IMR-90 (cell line): ENCODE measurements around the gene ME2. TPM values are rescaled to one million over a fixed set of nuclear protein-coding genes. Genes with fewer than 3 reads are reported as not detected.

Source experiments
- ATAC-seq: fragments of 200-7000 bp; cut with Tn5 transposase; 2 replicates; pipeline ENCODE4 v1.9.1; 2020; ENCODE audit warnings: low read depth, mild to moderate bottlenecking, moderate library complexity
- BruUV-seq: library from RNA; stranded (reverse); fragments of 400-500 nt; replicated peaks from 2 replicates; lab custom pipeline; 2021; lab: Mats Ljungman, UMichigan
- CTCF ChIA-PET: fragments of 300-600 bp; formaldehyde crosslinking; extraction: SDS; loops from one replicate; lab custom pipeline; 2021; ENCODE audit warnings: antibody characterized with exemption; lab: Yijun Ruan, JAX
- POLR2A ChIA-PET: fragments of 300-600 bp; sonication (Branson Sonifier 250); formaldehyde crosslinking; loops from one replicate; lab custom pipeline; 2022; ENCODE audit warnings: antibody characterized with exemption; ENCODE audit not compliant: unreplicated experiment; lab: Charles Lee
- DNase-seq: peaks from one replicate; pipeline ENCODE4 v3.0.0; 2013
- H2AFZ ChIP-seq: replicated peaks from 2 replicates; pipeline ENCODE3; 2013; ENCODE audit warnings: low read length, mild to moderate bottlenecking; ENCODE audit not compliant: poor library complexity
- H2AK5ac ChIP-seq: 2 replicates; pipeline ENCODE4 v1.6.1; 2013; ENCODE audit warnings: low read depth, low read length, inconsistent platforms
- H2AK9ac ChIP-seq: replicated peaks from 2 replicates; pipeline ENCODE3; 2013; ENCODE audit warnings: mild to moderate bottlenecking, low read depth, low read length, moderate library complexity; ENCODE audit not compliant: poor library complexity
- H2BK120ac ChIP-seq: 2 replicates; pipeline ENCODE4 v1.6.1; 2013; ENCODE audit warnings: low read depth, low read length, inconsistent platforms
- H2BK15ac ChIP-seq: 3 replicates; pipeline ENCODE4 v1.6.1; 2013; ENCODE audit warnings: low read depth, low read length, inconsistent platforms
- H2BK20ac ChIP-seq: 2 replicates; pipeline ENCODE4 v1.6.1; 2013; ENCODE audit warnings: low read depth, mild to moderate bottlenecking, inconsistent platforms, low read length, moderate library complexity
- H2BK5ac ChIP-seq: 2 replicates; pipeline ENCODE4 v1.6.1; 2013; ENCODE audit warnings: mild to moderate bottlenecking, low read depth, low read length, inconsistent platforms; ENCODE audit not compliant: poor library complexity, severe bottlenecking
- H3K14ac ChIP-seq: replicated peaks from 2 replicates; pipeline ENCODE4 v1.6.1; 2013; ENCODE audit warnings: low read depth, low read length, inconsistent platforms
- H3K18ac ChIP-seq: 2 replicates; pipeline ENCODE4 v1.6.1; 2013; ENCODE audit warnings: low read depth, low read length, control low read depth
- H3K23ac ChIP-seq: 2 replicates; pipeline ENCODE4 v1.6.1; 2013; ENCODE audit warnings: low read depth, low read length, inconsistent platforms
- H3K27ac ChIP-seq: 2 replicates; pipeline ENCODE4 v1.5.1; 2013; ENCODE audit warnings: mild to moderate bottlenecking, control low read depth, low read length; ENCODE audit not compliant: insufficient read depth
- H3K27me3 ChIP-seq: 2 replicates; pipeline ENCODE4 v1.6.1; 2013; ENCODE audit warnings: low read length; ENCODE audit not compliant: control insufficient read depth, insufficient read depth
- H3K36me3 ChIP-seq: 2 replicates; pipeline ENCODE4 v1.6.1; 2013; ENCODE audit warnings: low read length, mixed read lengths; ENCODE audit not compliant: control insufficient read depth, insufficient read depth
- H3K4ac ChIP-seq: 2 replicates; pipeline ENCODE4 v1.6.1; 2013; ENCODE audit warnings: low read depth, low read length, inconsistent platforms
- H3K4me1 ChIP-seq: 2 replicates; pipeline ENCODE4 v1.6.1; 2013; ENCODE audit warnings: low read length, mixed read lengths; ENCODE audit not compliant: control insufficient read depth, insufficient read depth
- H3K4me2 ChIP-seq: 2 replicates; pipeline ENCODE4 v1.6.1; 2013; ENCODE audit warnings: low read depth, mild to moderate bottlenecking, control low read depth, low read length, moderate library complexity
- H3K4me3 ChIP-seq: 2 replicates; pipeline ENCODE4 v1.5.1; 2013; ENCODE audit warnings: low read depth, mild to moderate bottlenecking, control low read depth, low read length, moderate library complexity; ENCODE audit not compliant: insufficient read depth
- H3K56ac ChIP-seq: 2 replicates; pipeline ENCODE4 v1.6.1; 2013; ENCODE audit warnings: low read length, inconsistent platforms; ENCODE audit not compliant: insufficient read depth; ENCODE audit errors: extremely low read depth
- H3K79me1 ChIP-seq, 2 experiments: 2 replicates each; pipeline ENCODE4 v1.6.1; 2013; ENCODE audit warnings: low read length in 2 of 2, inconsistent platforms in 1 of 2, low read depth in 1 of 2
- H3K9ac ChIP-seq: 2 replicates; pipeline ENCODE4 v1.6.1; 2013; ENCODE audit warnings: low read depth, low read length, control low read depth
- H3K9me1 ChIP-seq: 2 replicates; pipeline ENCODE4 v1.6.1; 2013; ENCODE audit warnings: low read length, inconsistent platforms; ENCODE audit not compliant: insufficient read depth
- H3K9me3 ChIP-seq: 2 replicates; pipeline ENCODE4 v1.6.1; 2013; ENCODE audit warnings: low read length; ENCODE audit not compliant: control insufficient read depth, insufficient read depth
- H4K20me1 ChIP-seq: 2 replicates; pipeline ENCODE4 v1.6.1; 2013; ENCODE audit warnings: low read length, inconsistent platforms; ENCODE audit not compliant: insufficient read depth
- H4K5ac ChIP-seq: 2 replicates; pipeline ENCODE4 v1.6.1; 2013; ENCODE audit warnings: mild to moderate bottlenecking, low read depth, low read length, control low read depth
- H4K8ac ChIP-seq, 2 experiments: 2 replicates each; pipeline ENCODE4 v1.6.1; 2013; ENCODE audit warnings: low read depth in 2 of 2, low read length in 2 of 2, control low read depth in 1 of 2, inconsistent platforms in 1 of 2
- H4K91ac ChIP-seq: 2 replicates; pipeline ENCODE4 v1.6.1; 2013; ENCODE audit warnings: low read depth, low read length, inconsistent platforms; ENCODE audit not compliant: insufficient read depth
- MAFK ChIP-seq: IDR thresholded peaks from 2 replicates; pipeline ENCODE4 v1.6.1; 2012; ENCODE audit warnings: low read depth, low read length, improper control_type of control experiment
- NFE2L2 ChIP-seq: fragments of 150-350 bp; IDR thresholded peaks from 2 replicates; pipeline ENCODE4 v1.6.1; 2016; ENCODE audit warnings: low read depth, mild to moderate bottlenecking, low read length
- POLR2A ChIP-seq: IDR thresholded peaks from 2 replicates; pipeline ENCODE4 v1.6.1; 2012; ENCODE audit warnings: mild to moderate bottlenecking, low read depth, low read length
- RCOR1 ChIP-seq: IDR thresholded peaks from 2 replicates; pipeline ENCODE4 v1.6.1; 2012; ENCODE audit warnings: mild to moderate bottlenecking, low read length, improper control_type of control experiment; ENCODE audit not compliant: insufficient replicate concordance
- RFX5 ChIP-seq: IDR thresholded peaks from 2 replicates; pipeline ENCODE4 v1.8.0; 2012; ENCODE audit warnings: low read depth, mild to moderate bottlenecking, low read length, moderate library complexity
- WGBS, 2 experiments: methylation state at CpG; one replicate each; pipeline versions ENCODE4 v1.1.5 to v1.1.7; 2013; ENCODE audit warnings: missing lambda C conversion rate in 2 of 2; ENCODE audit not compliant: insufficient read length in 1 of 2; ENCODE audit errors: extremely low coverage in 2 of 2; 5-methylcytosine and 5-hydroxymethylcytosine counted together
- dilution Hi-C: fragments of 300-500 bp; cut with HindIII; formaldehyde crosslinking; loops from one replicate; pipeline ENCODE4 v1.14.3; 2018; ENCODE audit warnings: low sequenced_read_pairs; ENCODE audit not compliant: unreplicated experiment
- in situ Hi-C: fragments of 300-500 bp; cut with MboI; formaldehyde crosslinking; loops from 3 replicates; pipeline ENCODE4 v1.14.3; 2019; ENCODE audit warnings: low sequenced_read_pairs, inconsistent platforms, mixed read lengths
- intact Hi-C: fragments of 100-400 bp; cut with micrococcal nuclease; formaldehyde crosslinking; loops from 2 replicates; pipeline ENCODE4 v1.10.0; 2022
- polyA plus RNA-seq, 3 experiments: library from polyadenylated mRNA; depleted of rRNA; stranded (reverse); fragments of >200 nt; gene quantifications; 2 replicates each; pipeline ENCODE4 v1.2.3, GENCODE V29; 2012; ENCODE audit warnings: low replicate concordance in 1 of 3
- total RNA-seq: library from RNA; depleted of rRNA; stranded (reverse); fragments of >200 nt; gene quantifications from 2 replicates; pipeline ENCODE4 v1.2.3, GENCODE V29; 2012
- TF ChIP-seq, protein P1 (sequence below): fragments of 150-350 bp; IDR thresholded peaks from 2 replicates; pipeline ENCODE4 v1.6.1; 2016; ENCODE audit warnings: low read depth, mild to moderate bottlenecking, low read length, moderate library complexity, borderline replicate concordance
- TF ChIP-seq, protein P2 (sequence below): fragments of 150-350 bp; IDR thresholded peaks from 2 replicates; pipeline ENCODE4 v1.6.1; 2017; ENCODE audit warnings: mild to moderate bottlenecking, antibody characterized with exemption, low read length, low read depth

The ME2 gene
- total and polyA plus RNA-seq, 2 of the 4 experiments (the other 2 are of a cell fraction) = 29.7 to 32.6 TPM

DNA sequence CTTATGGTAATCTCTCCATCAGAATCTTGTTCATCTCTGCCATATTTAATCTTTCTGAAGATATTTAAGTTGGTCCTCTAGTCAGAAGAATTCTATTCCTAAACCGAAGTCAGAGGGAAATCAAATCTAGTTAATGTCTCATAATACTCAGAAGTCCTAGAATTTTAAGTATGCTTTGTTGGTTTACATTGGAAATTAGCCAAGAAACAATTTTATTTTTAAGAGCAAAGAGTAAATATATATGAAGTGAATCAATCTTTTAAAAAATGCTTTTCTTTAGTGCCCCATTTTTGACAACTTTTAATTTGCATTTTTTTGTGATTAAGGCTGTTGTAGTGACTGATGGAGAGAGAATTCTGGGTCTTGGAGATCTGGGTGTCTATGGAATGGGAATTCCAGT is 38.1 kb downstream of the ME2 start:
- in situ Hi-C loops = no loop called here
- Histone ChIP-seq H4K8ac (no peak overlapping the region), H4K5ac (no peak overlapping the region), H3K14ac (no peak overlapping the region), H3K4me2 (no peak overlapping the region), H4K91ac (no peak overlapping the region), H3K18ac (no peak overlapping the region), H2AFZ (no peak overlapping the region), H3K9ac (no peak overlapping the region), H4K20me1 (no peaks in the 10 kb centered on the region), H3K4ac (no peak overlapping the region), H2AK5ac (no peak overlapping the region), H3K27ac (no peak overlapping the region), H3K4me3 (no peak overlapping the region), H2BK20ac (no peak overlapping the region), H2BK120ac (no peak overlapping the region), H3K9me3 (no peaks in the 10 kb centered on the region), H2BK15ac (no peak overlapping the region), H3K56ac (no peak overlapping the region), H3K79me1 (no peaks in the 10 kb centered on the region; a peak in 2 of 4 replicates), H2AK9ac (no peak overlapping the region), H3K9me1 (no peaks in the 10 kb centered on the region), H3K36me3 (peaks cover 2% of the 10 kb centered on the region), H2BK5ac (no peak overlapping the region), H3K27me3 (no peaks in the 10 kb centered on the region), H3K4me1 (no peaks in the 10 kb centered on the region), H3K23ac (no peak overlapping the region)
- intact Hi-C loops = no loop called here
- POLR2A ChIA-PET = no interaction called here
- ATAC-seq = no peak
- CTCF ChIA-PET = no interaction called here
- no CpG with 5 or more reads among the region's 1 CpG for WGBS, 2 experiments
- peak; percentile 15 for DNase-seq
- dilution Hi-C loops = no loop called here
- BruUV-seq = no TSS peak
- TF ChIP-seq, protein P1, sequence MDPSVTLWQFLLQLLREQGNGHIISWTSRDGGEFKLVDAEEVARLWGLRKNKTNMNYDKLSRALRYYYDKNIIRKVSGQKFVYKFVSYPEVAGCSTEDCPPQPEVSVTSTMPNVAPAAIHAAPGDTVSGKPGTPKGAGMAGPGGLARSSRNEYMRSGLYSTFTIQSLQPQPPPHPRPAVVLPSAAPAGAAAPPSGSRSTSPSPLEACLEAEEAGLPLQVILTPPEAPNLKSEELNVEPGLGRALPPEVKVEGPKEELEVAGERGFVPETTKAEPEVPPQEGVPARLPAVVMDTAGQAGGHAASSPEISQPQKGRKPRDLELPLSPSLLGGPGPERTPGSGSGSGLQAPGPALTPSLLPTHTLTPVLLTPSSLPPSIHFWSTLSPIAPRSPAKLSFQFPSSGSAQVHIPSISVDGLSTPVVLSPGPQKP = no peak
- TF ChIP-seq POLR2A (no peak), RCOR1 (no peak), RFX5 (no peak), MAFK (no peak), NFE2L2 (no peak)
- TF ChIP-seq, protein P2, sequence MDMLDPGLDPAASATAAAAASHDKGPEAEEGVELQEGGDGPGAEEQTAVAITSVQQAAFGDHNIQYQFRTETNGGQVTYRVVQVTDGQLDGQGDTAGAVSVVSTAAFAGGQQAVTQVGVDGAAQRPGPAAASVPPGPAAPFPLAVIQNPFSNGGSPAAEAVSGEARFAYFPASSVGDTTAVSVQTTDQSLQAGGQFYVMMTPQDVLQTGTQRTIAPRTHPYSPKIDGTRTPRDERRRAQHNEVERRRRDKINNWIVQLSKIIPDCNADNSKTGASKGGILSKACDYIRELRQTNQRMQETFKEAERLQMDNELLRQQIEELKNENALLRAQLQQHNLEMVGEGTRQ = no peak
